GM21515 (cell line): ENCODE results near the gene GASK1A.

Source experiments
- ATAC-seq: cut with Tn5 transposase; IDR thresholded peaks from one replicate; pipeline ENCODE4 v1.9.1; 2021; ENCODE audit not compliant: unreplicated experiment

GASK1A gene

GRCh38 chr3:43013256-43013655, 34.1 kb downstream of the GASK1A start:
- ATAC-seq: no peak

DNA sequence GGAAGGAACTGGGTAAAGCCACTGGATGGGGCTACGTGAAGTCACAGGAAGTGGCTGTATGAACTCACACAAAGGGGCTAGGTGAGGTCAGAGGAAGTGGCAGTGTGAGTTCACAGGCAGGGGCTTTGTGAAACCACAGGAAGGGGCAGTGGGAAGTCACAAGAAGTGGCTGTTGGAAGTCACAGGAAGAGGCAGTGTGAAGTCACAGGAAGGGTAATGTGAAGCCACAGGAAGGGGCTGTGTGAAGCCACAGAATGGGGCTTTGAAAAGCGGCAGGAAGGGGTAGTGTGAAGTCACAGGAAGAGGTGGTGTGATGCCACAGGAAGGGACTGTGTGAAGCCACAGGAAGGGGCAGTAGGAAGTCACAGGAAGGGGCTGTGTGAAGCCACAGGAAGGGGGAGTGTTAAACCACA, 34.6 kb downstream of the GASK1A start:
- no peak for ATAC-seq

DNA sequence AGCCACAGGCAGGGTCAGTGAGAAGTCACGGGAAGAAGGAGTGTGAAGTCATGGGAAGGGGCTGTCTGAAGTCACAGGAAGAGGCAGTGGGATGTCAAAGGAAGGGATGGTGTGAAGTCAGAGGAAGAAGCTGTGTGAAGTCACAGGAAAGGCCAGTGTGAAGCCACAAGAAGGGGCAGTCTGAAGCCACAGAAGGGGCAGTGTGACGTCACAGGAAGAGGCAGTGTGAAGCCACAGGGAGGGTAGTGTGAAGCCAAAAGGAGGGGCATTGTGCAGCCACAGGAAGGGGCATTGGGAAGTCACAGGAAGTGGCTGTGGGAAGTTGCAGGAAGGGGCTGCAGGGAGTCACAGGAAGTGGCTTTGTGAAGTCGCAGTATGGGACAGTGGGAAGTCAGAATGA, 35.1 kb downstream of the GASK1A start:
- no peak for ATAC-seq

GRCh38 chr3:43014956-43015355, 35.8 kb downstream of the GASK1A start:
- ATAC-seq: no peak

DNA sequence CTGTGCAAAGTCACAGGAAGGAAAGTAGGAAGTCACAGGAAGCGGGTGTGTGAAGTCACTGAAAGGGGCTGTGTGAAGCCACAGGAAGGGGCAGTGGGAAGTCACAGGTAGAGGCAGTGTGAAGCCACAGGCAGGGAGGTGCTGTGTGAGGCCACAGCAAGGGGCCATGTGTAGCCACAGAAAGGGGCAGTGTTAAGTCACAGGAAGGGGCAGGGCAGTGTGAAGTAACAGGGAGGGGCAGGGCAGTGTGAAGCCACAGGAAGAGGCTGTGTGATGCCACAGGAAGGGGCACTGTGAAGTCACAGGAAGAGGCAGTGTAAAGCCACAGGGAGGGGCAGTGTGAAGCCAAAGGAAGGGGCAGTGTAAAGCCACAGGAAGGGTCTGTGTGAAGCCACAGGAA, 36.5 kb downstream of the GASK1A start:
- ATAC-seq: no peak

GRCh38 chr3:43015991-43016865, 37.1 kb downstream of the GASK1A start:
- ATAC-seq: no peak

DNA sequence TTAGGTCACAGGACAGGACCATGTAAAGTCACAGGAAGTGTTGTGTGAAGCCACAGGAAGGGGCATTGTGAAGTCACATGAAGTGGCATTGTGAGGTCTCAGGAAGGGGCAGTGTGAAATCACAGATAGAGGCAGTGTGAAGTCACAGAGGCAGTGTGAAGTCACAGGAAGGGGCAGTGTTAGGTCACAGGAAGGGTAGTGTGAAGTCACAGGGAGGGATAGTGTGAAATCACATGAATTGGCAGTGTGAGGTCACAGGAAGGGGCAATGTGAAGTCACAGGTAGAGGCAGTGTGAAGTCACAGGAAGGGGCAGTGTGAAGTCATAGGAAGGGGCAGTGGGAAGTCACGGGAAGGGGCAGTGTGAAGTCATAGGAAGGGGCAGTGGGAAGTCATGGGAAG, 37.9 kb downstream of the GASK1A start:
- no peak for ATAC-seq

- ATAC-seq: no peak
These were observed 38.6 kb downstream of the GASK1A start for GRCh38 chr3:43017593-43018195.

DNA sequence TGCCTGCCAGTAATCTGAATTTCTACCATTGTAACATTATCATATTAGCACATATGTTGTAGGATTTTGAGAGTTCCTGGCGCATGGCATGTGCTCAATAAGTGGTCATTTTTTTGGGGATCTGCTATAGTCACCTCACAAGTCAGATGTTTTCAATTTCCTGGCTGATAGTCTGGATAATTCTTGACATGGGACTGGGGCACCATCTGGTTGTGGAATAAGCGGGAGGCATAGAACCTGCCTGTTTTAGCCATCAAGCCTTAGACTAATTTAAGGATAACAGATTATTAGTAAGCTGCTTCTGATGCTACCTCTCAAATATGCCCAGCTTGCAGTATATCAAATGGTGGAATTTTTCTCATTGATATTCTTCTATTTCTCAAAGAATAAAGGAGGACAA, 39.1 kb downstream of the GASK1A start:
- no peak for ATAC-seq

- ATAC-seq: no peak
These were observed 40.1 kb downstream of the GASK1A start for GRCh38 chr3:43019006-43019809.

DNA sequence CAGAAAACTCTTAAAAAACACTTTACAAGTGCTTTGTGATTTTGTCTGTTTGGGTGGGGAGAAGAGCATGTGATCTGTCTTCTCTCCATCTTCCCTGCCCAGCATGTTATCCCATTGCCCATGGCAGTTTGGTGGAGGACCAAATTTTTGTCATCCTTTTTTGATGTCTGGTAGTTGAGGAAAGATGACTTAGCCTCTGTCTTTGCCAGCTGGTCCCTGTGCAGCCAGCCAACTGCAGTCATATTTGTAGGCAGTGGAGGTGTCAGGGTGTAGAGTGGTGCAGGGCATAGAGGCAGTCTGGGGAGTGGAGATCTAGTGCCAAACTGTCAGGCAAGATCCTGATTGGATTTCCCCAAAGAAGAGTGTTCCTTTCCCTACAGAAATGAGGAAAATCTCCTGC, 40.7 kb downstream of the GASK1A start:
- no peak for ATAC-seq

GRCh38 chr3:43021186-43021585, 42.1 kb downstream of the GASK1A start:
- no peak for ATAC-seq

DNA sequence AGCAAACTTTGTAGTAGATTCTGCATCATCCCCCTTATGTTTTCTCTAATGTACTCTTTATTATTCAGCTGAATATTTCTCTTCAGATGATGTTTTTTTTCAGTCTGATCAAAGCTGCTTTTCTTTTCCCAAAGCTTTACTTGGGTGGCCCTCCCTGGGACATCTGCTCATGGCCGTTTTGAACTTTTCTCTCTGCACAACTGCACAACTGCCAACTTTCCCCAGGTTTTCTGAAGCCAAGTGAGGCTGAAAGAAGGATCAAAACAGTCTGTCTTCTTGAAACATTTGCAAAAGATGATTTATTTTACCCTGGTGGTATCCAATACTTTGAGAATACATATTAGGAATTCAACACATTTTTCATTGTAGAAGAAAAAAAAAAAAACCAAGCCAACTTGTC, 43.0 kb downstream of the GASK1A start:
- ATAC-seq: no peak

- ATAC-seq: no peak
These were observed 44.0 kb downstream of the GASK1A start for GRCh38 chr3:43023066-43023465.

DNA sequence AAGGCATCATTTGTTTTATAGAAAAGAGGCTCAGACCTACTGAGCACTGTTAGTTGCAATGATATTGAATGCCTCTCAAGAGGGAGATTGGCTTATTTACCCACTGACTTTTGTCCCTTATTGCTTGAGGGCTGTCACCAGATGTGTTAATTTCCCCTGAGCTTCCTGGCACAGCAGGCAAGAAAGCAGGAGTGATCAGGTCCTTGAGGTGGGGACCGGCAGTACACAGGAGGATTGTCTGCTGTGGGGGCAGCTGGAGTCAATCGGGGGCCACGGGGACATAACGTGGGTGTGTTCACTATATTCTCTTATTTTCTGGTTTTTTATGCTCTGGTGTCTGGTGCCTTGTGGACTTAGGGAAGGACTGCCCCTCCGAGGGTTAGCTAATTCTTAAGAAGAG, 44.6 kb downstream of the GASK1A start:
- no peak for ATAC-seq

DNA sequence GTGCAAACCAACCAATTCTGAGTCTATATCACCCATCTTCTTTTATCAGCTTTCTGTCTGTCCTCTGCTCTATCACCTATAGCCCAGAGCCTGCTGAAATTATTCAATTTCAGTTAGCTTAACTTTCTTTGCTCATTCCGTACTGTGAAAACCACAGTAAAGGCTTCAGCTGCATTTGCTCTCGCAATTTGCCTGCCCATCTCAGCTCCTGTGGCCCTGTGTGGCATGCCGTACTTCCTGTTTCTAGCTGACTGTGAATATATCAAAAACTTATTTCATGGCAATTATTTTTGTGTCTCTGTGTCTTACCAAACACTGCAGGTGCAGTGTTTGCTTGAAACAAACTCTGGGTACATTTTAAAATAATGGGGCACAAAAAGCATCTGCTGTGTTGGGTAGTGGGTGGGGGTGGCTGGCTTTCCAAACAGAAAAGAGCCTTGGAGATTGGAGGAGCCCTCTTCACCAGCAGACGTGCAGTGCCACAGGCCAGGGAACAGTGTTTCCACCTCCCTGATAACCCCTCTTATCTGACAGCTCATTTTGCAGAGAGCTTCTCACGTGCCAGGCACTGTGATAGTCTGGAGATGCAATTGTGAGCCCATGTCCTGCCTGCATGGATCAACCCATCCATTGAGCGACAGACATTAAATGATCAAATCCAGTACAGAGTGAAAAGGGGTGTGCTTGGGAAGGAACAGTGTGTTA, 45.2 kb downstream of the GASK1A start:
- no peak for ATAC-seq

GRCh38 chr3:43025423-43025822, 46.3 kb downstream of the GASK1A start:
- ATAC-seq: no peak

GRCh38 chr3:43028001-43028400, 48.9 kb downstream of the GASK1A start:
- no peak for ATAC-seq

DNA sequence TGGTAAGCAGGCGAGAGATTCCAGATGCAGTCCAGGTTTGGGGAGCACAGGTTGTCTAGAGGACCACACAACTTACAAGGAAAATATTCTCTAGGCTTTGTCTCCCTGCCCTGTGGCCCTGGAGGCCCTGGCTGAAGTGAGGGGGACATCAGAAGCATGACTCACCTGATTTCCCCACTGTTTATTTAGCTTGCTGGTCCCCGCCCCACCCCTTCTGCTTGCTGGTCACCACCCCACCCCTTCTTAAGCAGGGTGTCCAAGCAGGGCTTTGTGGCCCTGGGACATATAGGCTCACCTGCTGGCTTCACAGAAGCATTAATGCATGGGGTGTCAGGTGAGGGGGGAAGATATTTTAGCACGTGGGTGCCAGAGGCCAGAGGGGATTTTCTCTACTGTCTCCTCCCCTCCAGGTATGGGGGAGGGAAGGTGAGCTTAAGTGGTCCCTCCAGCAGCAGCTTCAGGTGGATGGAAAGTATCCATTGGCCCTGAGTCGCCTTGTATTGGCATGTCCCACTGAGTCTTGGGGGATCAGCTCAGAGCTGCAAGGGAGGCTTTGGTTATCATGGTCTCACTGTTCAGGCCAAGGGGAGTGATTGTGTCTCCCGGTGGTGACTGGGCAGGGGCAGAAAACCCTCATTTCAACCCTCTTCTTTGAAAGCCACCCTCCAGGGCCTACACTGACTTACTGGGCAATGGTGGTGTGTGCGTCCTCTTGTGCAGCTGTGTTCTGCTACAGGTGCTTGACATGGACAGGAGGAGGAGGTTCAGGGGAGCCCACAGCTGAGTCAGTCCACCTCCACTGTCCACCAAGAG, 49.8 kb downstream of the GASK1A start:
- no peak for ATAC-seq

GRCh38 chr3:43030162-43030935, 51.2 kb downstream of the GASK1A start:
- no peak for ATAC-seq
